ENCODE results near the gene S100A1. TPM values are rescaled to one million over a fixed set of nuclear protein-coding genes. Genes with fewer than 3 reads are reported as not detected.

Gene S100A1
- total and polyA plus RNA-seq, 4 donors, result 0.31 to 1.8 (median 0.91) TPM; not detected in 1

- Histone ChIP-seq H3K36me3 (ENCODE audit: control insufficient read depth in 4 of 4, insufficient read depth in 4 of 4, low read length in 4 of 4) (peaks cover 0 to 4% (median 1%) of the 10 kb centered on the region in 4 donors), H3K4me1 (ENCODE audit: control insufficient read depth in 5 of 5, insufficient read depth in 5 of 5, low read length in 5 of 5) (peaks cover 9 to 33% (median 21%) of the 10 kb centered on the region in 5 donors), H3K4me3 (no peak overlapping the region), H3K9ac (ENCODE audit: insufficient read depth in 1 of 2, low read length in 2 of 2) (no peak overlapping the region), H3K27me3 (ENCODE audit: control insufficient read depth in 3 of 3, insufficient read depth in 3 of 3, low read length in 2 of 3) (no peaks in the 10 kb centered on the region), H3K9me3 (ENCODE audit: control insufficient read depth in 4 of 4, insufficient read depth in 3 of 4, low read length in 3 of 4) (no peaks in the 10 kb centered on the region), H3K27ac (ENCODE audit: low read depth in 1 of 2, low read length in 1 of 2) (peak overlapping the region in 1 of 2 donors; percentile 21)
- DNase-seq (no peak), ATAC-seq (ENCODE audit: insufficient read depth, low FRiP score) (no peak)
- no peak for TF ChIP-seq CTCF (IDR thresholded peaks at IDR 0.05; ENCODE audit: control extremely low read depth, extremely low read depth)
- WGBS, 2 donors, result 75 to 77% methylated on average over 6 of the region's 6 CpGs
Measured at GRCh38 chr1:153628638-153629342, 556 bp downstream of the S100A1 start.

GRCh38 chr1:153629343-153629665, 1.1 kb downstream of the S100A1 start:
- H3K4me1 ChIP-seq (ENCODE audit: control insufficient read depth in 5 of 5, insufficient read depth in 5 of 5, low read length in 5 of 5), result peaks cover 9 to 33% (median 21%) of the 10 kb centered on the region in 5 donors
- no peak for ATAC-seq (ENCODE audit: insufficient read depth, low FRiP score)
- H3K27ac ChIP-seq (ENCODE audit: low read depth in 1 of 2, low read length in 1 of 2), result peak overlapping the region; percentile 21
- no peak for TF ChIP-seq CTCF (IDR thresholded peaks at IDR 0.05; ENCODE audit: control extremely low read depth, extremely low read depth)
- 86 to 99% methylated on average over 4 to 5 of the region's 5 CpGs for WGBS, 2 donors
- H3K27me3 ChIP-seq (ENCODE audit: control insufficient read depth in 3 of 3, insufficient read depth in 3 of 3, low read length in 2 of 3), result no peaks in the 10 kb centered on the region
- no peak overlapping the region for H3K4me3 ChIP-seq
- no peak for DNase-seq
- no peaks in the 10 kb centered on the region for H3K9me3 ChIP-seq (ENCODE audit: control insufficient read depth in 4 of 4, insufficient read depth in 3 of 4, low read length in 3 of 4)
- H3K9ac ChIP-seq (ENCODE audit: insufficient read depth in 1 of 2, low read length in 2 of 2), result no peak overlapping the region
- H3K36me3 ChIP-seq (ENCODE audit: control insufficient read depth in 4 of 4, insufficient read depth in 4 of 4, low read length in 4 of 4), result peaks cover 0 to 4% (median 1%) of the 10 kb centered on the region in 4 donors

DNA sequence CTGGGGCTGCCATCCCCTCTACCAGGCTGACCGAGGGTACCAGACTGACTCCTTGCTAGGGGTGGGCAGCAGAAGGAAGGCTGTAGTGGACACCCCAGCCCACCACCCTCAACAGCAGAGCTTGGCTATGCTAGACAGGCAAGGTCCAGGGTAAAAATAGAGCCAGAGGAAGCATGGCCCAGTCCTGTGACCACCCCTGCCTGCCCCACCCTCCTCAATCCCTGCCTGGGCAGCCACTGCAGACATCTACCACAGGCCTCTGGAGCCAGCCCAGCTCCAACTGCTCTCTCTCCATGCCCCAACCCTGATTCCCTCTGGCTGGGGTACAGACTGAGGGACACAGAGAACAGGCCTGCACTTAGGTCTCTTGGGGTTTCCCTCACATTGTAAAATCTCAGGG, 1.7 kb downstream of the S100A1 start:
- Histone ChIP-seq H3K27ac (ENCODE audit: low read depth in 1 of 2, low read length in 1 of 2) (peak overlapping the region; percentile 46 to 48), H3K36me3 (ENCODE audit: control insufficient read depth in 4 of 4, insufficient read depth in 4 of 4, low read length in 4 of 4) (peaks cover 0 to 3% (median 1%) of the 10 kb centered on the region in 4 donors), H3K4me1 (ENCODE audit: control insufficient read depth in 5 of 5, insufficient read depth in 5 of 5, low read length in 5 of 5) (peaks cover 9 to 34% (median 21%) of the 10 kb centered on the region in 5 donors), H3K4me3 (no peak overlapping the region), H3K27me3 (ENCODE audit: control insufficient read depth in 3 of 3, insufficient read depth in 3 of 3, low read length in 2 of 3) (no peaks in the 10 kb centered on the region), H3K9me3 (ENCODE audit: control insufficient read depth in 4 of 4, insufficient read depth in 3 of 4, low read length in 3 of 4) (no peaks in the 10 kb centered on the region), H3K9ac (ENCODE audit: insufficient read depth in 1 of 2, low read length in 2 of 2) (no peak overlapping the region)
- ATAC-seq (ENCODE audit: insufficient read depth, low FRiP score), result no peak
- no peak for DNase-seq
- no peak for TF ChIP-seq CTCF (IDR thresholded peaks at IDR 0.05; ENCODE audit: control extremely low read depth, extremely low read depth)
- WGBS, 2 donors, result 94 to 100% methylated on average over 1 of the region's 1 CpG

All from lung (tissue), 12 donors.